ENCODE results near the gene EFHC1.
"Not testable (repeated sequence)": the region's sequence is repeated elsewhere in the genome, so short reads cannot be mapped to it uniquely, and the experiment has no call there.

Gene EFHC1

GRCh38 chr6:52399511-52400312, 20.4 kb upstream of the EFHC1 start:
- DNase-seq (ENCODE audit: low read depth in 2 of 2): no peak

DNA sequence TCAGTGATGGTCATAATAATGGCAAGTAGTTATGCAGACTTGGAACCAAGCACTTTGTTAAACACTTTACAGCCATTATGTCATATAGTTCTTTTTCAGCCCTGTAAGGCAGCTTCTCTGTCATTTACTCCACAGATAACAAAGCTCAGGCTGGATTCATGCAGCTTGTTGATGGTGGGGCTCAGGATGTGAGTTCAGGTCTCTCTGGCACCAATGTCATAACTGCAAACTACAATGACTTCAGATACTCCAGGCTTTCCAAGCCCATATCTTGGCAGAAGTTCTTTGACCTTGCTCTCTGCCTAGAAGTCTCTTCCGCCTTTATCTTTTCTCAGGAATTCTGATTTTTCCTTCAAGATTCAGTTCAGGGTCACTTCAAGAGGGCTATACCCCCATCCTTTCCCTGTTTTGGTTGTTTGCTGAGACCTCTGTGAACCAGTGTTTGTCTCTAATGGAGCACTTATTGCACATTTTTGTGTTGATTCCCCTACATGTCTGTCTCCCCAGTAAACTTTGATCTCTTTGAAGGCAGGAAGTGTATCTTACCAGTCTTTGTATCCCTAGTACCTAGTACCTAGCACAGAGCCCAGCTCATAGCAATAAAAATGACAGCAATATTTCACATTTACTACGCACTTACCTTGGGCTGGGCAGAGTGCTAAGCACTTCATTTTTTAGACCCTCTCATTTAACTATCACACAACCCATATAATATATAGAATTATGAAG, 19.7 kb upstream of the EFHC1 start:
- DNase-seq (ENCODE audit: low read depth in 2 of 2): no peak

DNA sequence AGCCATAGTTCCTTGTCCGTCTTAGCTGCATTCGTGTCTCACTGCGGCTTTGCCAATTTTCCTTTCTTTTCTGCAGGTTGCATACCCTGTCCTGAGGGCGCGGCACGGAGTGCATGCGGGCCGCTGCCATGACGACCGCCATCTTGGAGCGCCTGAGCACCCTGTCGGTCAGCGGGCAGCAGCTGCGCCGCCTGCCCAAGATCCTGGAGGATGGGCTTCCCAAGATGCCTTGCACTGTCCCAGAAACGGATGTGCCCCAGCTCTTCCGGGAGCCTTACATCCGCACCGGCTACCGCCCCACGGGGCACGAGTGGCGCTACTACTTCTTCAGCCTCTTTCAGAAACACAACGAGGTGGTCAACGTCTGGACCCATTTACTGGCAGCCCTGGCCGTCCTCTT, 17.1 kb upstream of the EFHC1 start:
- DNase-seq (ENCODE audit: low read depth in 2 of 2): no peak

DNA sequence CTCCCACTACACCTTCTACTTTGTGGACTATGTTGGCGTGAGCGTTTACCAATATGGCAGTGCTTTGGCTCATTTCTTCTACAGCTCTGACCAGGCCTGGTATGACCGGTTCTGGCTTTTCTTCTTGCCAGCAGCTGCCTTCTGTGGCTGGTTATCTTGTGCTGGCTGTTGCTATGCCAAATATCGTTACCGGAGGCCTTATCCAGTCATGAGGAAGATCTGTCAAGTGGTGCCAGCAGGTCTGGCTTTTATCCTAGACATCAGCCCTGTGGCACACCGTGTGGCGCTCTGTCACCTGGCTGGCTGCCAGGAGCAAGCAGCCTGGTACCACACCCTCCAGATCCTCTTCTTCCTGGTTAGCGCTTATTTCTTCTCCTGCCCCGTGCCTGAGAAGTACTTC, 16.5 kb upstream of the EFHC1 start:
- DNase-seq (ENCODE audit: low read depth in 2 of 2): no peak

GRCh38 chr6:52405243-52405642, 14.9 kb upstream of the EFHC1 start:
- DNase-seq (ENCODE audit: low read depth in 2 of 2): no peak

GRCh38 chr6:52407467-52407866, 12.7 kb upstream of the EFHC1 start:
- DNase-seq (ENCODE audit: low read depth in 2 of 2): no peak

GRCh38 chr6:52409499-52409898, 10.6 kb upstream of the EFHC1 start:
- no peak for DNase-seq (ENCODE audit: low read depth in 2 of 2)

- no peak for DNase-seq (ENCODE audit: low read depth in 2 of 2)
These were observed 9.2 kb upstream of the EFHC1 start for GRCh38 chr6:52410979-52411378.

GRCh38 chr6:52411911-52412310, 8.2 kb upstream of the EFHC1 start:
- DNase-seq (ENCODE audit: low read depth in 2 of 2): no peak

DNA sequence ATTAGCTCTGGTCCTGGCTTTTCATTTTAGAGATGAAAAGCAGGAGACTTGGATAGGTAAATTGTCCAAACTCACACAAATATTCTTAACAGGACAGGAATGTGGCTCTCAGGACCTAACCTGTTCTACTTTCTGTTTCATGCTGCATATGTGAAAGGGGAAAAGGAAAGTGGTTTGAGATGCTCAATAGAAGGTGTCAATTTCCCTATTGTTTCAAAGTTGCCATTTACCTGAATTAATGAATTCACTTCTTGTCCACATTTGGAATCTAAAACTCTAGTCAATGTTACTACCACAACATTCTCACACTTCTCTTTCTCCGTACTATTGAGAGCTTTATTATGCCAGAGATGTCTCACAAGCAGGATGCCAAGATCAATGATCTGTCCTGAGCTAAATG, 4.8 kb upstream of the EFHC1 start:
- DNase-seq (ENCODE audit: low read depth in 2 of 2): no peak

DNA sequence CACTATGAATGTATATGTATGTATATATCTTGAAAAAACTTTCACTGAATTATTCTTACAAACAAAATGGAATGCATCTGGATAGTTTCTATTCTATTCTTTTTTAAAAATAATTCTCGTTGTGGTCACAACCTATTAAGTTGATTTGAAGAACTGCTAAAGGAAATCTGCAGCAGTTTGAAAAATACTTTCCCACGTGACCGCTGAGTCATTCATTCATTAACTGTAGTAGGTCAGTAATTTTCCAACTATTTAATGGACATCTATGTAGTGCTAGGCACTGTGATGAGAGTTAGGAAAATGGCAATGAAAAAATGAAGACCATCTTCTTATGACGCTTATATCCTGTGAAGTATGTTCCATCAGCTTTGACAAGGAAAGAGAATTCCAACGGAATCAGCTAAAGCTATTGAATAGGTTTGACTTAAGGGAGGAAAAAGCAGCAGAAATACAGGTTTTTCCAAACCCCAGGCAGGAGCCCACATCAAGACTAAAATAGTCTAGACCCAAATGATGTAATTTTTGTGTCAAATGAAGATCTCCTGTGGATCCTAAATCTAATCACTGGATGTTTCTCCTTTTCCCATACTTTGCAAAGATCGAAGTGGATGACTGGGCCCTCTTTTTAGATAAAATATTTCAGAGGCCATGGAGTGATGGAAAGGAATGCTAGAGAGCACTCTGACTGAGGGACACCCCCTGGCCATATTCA, 4.1 kb upstream of the EFHC1 start:
- DNase-seq (ENCODE audit: low read depth in 2 of 2): no peak

GRCh38 chr6:52416629-52417151, 3.5 kb upstream of the EFHC1 start:
- DNase-seq (ENCODE audit: low read depth in 2 of 2): no peak

- DNase-seq (ENCODE audit: low read depth in 2 of 2): no peak
These were observed 2.4 kb upstream of the EFHC1 start for GRCh38 chr6:52417675-52418111.

- no peak for DNase-seq (ENCODE audit: low read depth in 2 of 2)
These were observed 1.5 kb upstream of the EFHC1 start for GRCh38 chr6:52418606-52419005.

- DNase-seq (ENCODE audit: low read depth in 2 of 2): no peak
These were observed 671 bp downstream of the EFHC1 start for GRCh38 chr6:52420668-52421358.

GRCh38 chr6:52422156-52422555, 2.0 kb downstream of the EFHC1 start:
- no peak for DNase-seq (ENCODE audit: low read depth in 2 of 2)

DNA sequence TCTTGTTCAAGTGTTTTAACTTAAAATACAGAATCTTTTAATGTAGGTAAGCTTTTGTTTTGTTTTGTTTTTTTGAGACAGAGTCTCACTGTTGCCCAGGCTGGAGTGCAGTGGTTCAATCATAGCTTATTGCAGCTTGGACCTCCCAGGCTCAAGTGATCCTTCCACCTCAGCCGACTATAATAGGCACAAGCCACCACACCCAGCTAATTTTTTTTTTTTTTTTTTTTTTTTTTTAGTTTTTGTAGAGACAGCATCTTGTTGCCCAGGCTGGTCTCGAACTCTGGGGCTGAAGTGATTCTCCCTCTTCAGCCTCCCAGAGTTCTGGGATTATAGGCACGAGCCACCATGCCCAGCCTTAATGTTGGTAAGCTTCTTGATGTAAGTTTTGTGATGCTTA, 3.3 kb downstream of the EFHC1 start:
- DNase-seq (ENCODE audit: low read depth in 2 of 2): no peak

- no peak for DNase-seq (ENCODE audit: low read depth in 2 of 2)
These were observed 3.8 kb downstream of the EFHC1 start for GRCh38 chr6:52423971-52424381.

GRCh38 chr6:52424513-52424912, 4.4 kb downstream of the EFHC1 start:
- DNase-seq (ENCODE audit: low read depth in 2 of 2): no peak

DNA sequence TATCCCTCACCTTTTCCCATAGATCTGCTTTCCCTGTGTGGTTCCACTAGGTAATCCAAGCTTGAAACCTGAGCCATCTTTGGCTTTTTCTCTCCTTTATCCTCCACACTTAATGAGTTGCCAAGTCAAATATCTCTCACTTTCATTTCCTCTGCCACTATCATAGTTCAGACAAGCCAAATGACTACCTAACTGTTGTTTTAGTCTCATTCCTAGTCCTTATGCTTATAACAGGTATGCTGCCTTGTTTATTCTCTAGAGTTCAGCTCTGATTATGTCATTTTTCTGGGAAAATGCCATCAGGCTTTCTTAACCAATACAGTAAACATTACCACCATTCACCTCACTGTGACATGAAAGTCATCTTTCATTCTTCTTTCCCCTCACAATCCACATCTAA, 6.5 kb downstream of the EFHC1 start:
- no peak for DNase-seq (ENCODE audit: low read depth in 2 of 2)

DNA sequence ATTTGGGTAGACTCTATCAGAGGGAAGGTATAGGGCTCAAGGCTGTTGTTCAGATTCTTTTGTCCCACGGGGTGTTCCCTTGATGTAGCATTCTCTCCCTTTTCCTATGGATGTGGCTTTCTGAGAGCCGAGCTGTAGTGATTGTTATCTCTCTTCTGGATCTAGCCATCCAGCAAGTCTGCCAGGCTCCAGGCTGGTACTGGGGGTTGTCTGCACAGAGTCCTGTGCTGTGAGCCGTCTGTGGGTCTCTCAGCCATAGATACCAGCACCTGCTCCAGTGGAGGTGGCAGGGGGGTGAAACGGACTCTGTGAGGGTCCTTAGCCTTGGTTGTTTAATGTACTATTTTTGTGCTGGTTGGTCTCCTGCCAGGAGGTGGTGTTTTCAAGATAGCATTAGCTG, 13.2 kb downstream of the EFHC1 start:
- not testable (repeated sequence) for DNase-seq (ENCODE audit: low read depth in 2 of 2)

- DNase-seq (ENCODE audit: low read depth in 2 of 2): no peak
These were observed 15.2 kb downstream of the EFHC1 start for GRCh38 chr6:52435345-52435744.

Measured in stimulated activated CD8-positive, alpha-beta memory T cell treated with anti-CD3 and anti-CD28 coated beads, Interleukin-7, amount 100 ng/mL, for 1 hour (primary cell).